HepG2 (cell line): ENCODE data around the gene RPLP1. TPM values are rescaled to one million over a fixed set of nuclear protein-coding genes. Genes with fewer than 3 reads are reported as not detected.

ENCODE experiments used
- BCL6 ChIP-seq: IDR thresholded peaks from 2 replicates; pipeline ENCODE4 v1.6.1; 2016; ENCODE audit warnings: missing genetic modification reagents, missing compliant biosample characterization
- ELF3 ChIP-seq: IDR thresholded peaks from 2 replicates; pipeline ENCODE4 v1.6.1; 2016; ENCODE audit warnings: missing genetic modification reagents, missing compliant biosample characterization
- HDAC2 ChIP-seq: sonication (generic); formaldehyde crosslinking; IDR thresholded peaks from 2 replicates; pipeline ENCODE4 v1.4.0; 2020; ENCODE audit warnings: missing genetic modification reagents
- HNRNPH1 ChIP-seq: fragments of 200-400 bp; formaldehyde crosslinking; optimal IDR thresholded peaks from 2 replicates; pipeline ENCODE3; 2017; ENCODE audit warnings: mild to moderate bottlenecking, low read depth, low read length
- PHB2 ChIP-seq: fragments of 450-650 bp; IDR thresholded peaks from 2 replicates; pipeline ENCODE4 v1.6.1; 2018; ENCODE audit not compliant: partially characterized antibody
- RAD51 ChIP-seq: fragments of 450-650 bp; IDR thresholded peaks from 2 replicates; pipeline ENCODE4 v1.6.1; 2016; ENCODE audit warnings: borderline replicate concordance
- TBX2 ChIP-seq: sonication (generic); formaldehyde crosslinking; IDR thresholded peaks from 2 replicates; pipeline ENCODE4 v1.5.0; 2020; ENCODE audit warnings: missing genetic modification reagents, mild to moderate bottlenecking, borderline replicate concordance
- ZNF138 ChIP-seq: sonication (generic); formaldehyde crosslinking; IDR thresholded peaks from 2 replicates; pipeline ENCODE4 v1.5.0; 2020; ENCODE audit warnings: mild to moderate bottlenecking, low read depth, missing genetic modification reagents
- ZNF180 ChIP-seq: sonication (generic); formaldehyde crosslinking; IDR thresholded peaks from 2 replicates; pipeline ENCODE4 v1.4.0; 2020; ENCODE audit warnings: low read depth, missing genetic modification reagents, borderline replicate concordance
- ZNF274 ChIP-seq: sonication (generic); formaldehyde crosslinking; IDR thresholded peaks from 2 replicates; pipeline ENCODE4 v1.5.1; 2020; ENCODE audit warnings: mild to moderate bottlenecking, missing genetic modification reagents
- ZNF501 ChIP-seq: sonication (generic); formaldehyde crosslinking; IDR thresholded peaks from 2 replicates; pipeline ENCODE4 v1.5.1; 2020; ENCODE audit warnings: mild to moderate bottlenecking, moderate library complexity, missing genetic modification reagents
- ZNF605 ChIP-seq: sonication (generic); formaldehyde crosslinking; IDR thresholded peaks from 2 replicates; pipeline ENCODE4 v1.8.0; 2022; ENCODE audit warnings: mild to moderate bottlenecking, missing genetic modification reagents
- ZNF775 ChIP-seq: sonication (generic); formaldehyde crosslinking; IDR thresholded peaks from 2 replicates; pipeline ENCODE4 v1.4.0; 2020; ENCODE audit warnings: missing genetic modification reagents, mild to moderate bottlenecking, moderate library complexity, borderline replicate concordance
- ZNF816 ChIP-seq: sonication (generic); formaldehyde crosslinking; IDR thresholded peaks from 2 replicates; pipeline ENCODE4 v1.8.0; 2022; ENCODE audit warnings: missing genetic modification reagents, mild to moderate bottlenecking, borderline replicate concordance
- polyA plus RNA-seq, 8 experiments: library from polyadenylated mRNA; depleted of rRNA in 3 of 8; stranded (reverse) in 7 of 8; unstranded in 1 of 8; fragments of >200 nt; fragmentation: Illumina TruSeq in 4 of 8; extraction: Trizol in 4 of 8; gene quantifications; 2 replicates each; pipeline versions ENCODE4 v1.2.1 to v1.2.3, GENCODE V29; 2011 to 2016; ENCODE audit warnings: low read depth in 4 of 8, missing spikeins in 1 of 8, mixed read lengths in 1 of 8; ENCODE audit not compliant: insufficient read depth in 1 of 8
- total RNA-seq, 5 experiments: library from RNA; depleted of rRNA; stranded (reverse); fragments of >200 nt; fragmentation: Illumina TruSeq; extraction: Trizol; gene quantifications; 2 replicates each; pipeline ENCODE4 v1.2.3, GENCODE V29; 2016; ENCODE audit warnings: low read depth in 1 of 5
- TF ChIP-seq, protein P1 (sequence below): sonication (generic); formaldehyde crosslinking; IDR thresholded peaks from 2 replicates; pipeline ENCODE4 v1.5.1; 2020; ENCODE audit warnings: missing genetic modification reagents, mild to moderate bottlenecking, borderline replicate concordance
- TF ChIP-seq, protein P2 (sequence below): sonication (generic); formaldehyde crosslinking; IDR thresholded peaks from 2 replicates; pipeline ENCODE4 v1.5.1; 2020; ENCODE audit warnings: missing genetic modification reagents, mild to moderate bottlenecking, borderline replicate concordance
- TF ChIP-seq, protein P3 (sequence below): sonication (generic); formaldehyde crosslinking; IDR thresholded peaks from 2 replicates; pipeline ENCODE4 v1.4.0; 2020; ENCODE audit warnings: missing genetic modification reagents; ENCODE audit errors: not compliant biosample characterization
- TF ChIP-seq, protein P4 (sequence below): sonication (generic); formaldehyde crosslinking; IDR thresholded peaks from 2 replicates; pipeline ENCODE4 v1.4.0; 2020; ENCODE audit warnings: missing genetic modification reagents

RPLP1 gene
- total and polyA plus RNA-seq, 2 of the 13 experiments (the other 11 are each of a cell fraction or from before 2014, with no cell fraction given) = 817 to 929 TPM

DNA sequence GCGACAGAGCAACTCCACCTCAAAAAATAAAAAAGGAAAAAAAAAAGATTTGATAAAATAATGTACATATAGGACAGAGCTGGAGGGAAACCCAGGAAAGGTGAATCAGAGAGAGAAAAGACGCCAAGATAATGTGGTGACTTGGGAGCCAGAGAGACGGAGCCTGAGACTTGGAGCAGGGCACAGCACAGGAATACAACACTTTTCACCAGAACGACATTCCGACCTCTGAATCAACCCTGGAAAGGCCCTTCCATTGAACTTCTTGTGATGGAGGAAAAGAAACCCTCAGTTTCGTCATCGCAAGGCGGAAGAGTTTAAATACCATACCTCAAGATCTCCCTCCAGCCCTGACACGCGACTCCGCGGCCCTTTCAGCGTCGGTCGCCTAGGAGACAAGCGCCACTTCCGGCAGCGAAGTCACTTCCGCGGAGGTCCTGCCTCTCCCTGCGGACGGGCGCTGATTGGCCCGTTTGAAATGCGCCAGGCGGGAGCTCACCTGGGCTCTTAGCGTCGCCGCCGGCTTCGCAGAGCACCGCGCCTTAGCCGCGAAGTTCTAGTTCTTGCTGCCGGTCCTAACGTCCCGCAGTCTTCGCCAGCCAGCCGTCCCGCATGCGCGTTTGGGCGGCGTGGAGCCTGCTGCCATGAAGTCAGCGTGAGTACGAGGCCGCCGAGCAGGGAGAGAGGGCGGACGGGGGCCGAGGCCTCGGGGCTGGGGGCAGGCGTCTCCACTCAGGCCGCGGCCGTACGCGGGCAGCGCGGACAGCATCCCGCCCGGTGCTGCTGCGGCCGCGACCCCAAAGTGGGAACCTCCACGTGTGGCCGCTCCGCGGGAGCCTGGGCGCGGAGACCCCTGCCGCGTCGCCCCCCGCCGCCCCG is 38.6 kb upstream of the RPLP1 start, which contains the start of gene KIF23 (continued):
- TF ChIP-seq HDAC2 (CRISPR knock-in tag) = peak; percentile 55; the same call in 1 of the 2 replicates
- no peak for TF ChIP-seq PHB2
- no peak for TF ChIP-seq RAD51
- TF ChIP-seq ZNF605 (CRISPR knock-in tag) = peak; percentile 56; the same call in 1 of the 2 replicates
- peak; percentile 44; the same call in 1 of the 2 replicates for TF ChIP-seq ZNF501 (CRISPR knock-in tag)
- TF ChIP-seq ZNF138 (CRISPR knock-in tag) = peak; percentile 77; the same call in 1 of the 2 replicates
- TF ChIP-seq BCL6 (CRISPR knock-in tag) = peak; percentile 24; the same call in 1 of the 2 replicates
- TF ChIP-seq, protein P1, sequence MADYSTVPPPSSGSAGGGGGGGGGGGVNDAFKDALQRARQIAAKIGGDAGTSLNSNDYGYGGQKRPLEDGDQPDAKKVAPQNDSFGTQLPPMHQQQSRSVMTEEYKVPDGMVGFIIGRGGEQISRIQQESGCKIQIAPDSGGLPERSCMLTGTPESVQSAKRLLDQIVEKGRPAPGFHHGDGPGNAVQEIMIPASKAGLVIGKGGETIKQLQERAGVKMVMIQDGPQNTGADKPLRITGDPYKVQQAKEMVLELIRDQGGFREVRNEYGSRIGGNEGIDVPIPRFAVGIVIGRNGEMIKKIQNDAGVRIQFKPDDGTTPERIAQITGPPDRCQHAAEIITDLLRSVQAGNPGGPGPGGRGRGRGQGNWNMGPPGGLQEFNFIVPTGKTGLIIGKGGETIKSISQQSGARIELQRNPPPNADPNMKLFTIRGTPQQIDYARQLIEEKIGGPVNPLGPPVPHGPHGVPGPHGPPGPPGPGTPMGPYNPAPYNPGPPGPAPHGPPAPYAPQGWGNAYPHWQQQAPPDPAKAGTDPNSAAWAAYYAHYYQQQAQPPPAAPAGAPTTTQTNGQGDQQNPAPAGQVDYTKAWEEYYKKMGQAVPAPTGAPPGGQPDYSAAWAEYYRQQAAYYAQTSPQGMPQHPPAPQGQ (CRISPR knock-in tag) = no peak
- TF ChIP-seq, protein P2, sequence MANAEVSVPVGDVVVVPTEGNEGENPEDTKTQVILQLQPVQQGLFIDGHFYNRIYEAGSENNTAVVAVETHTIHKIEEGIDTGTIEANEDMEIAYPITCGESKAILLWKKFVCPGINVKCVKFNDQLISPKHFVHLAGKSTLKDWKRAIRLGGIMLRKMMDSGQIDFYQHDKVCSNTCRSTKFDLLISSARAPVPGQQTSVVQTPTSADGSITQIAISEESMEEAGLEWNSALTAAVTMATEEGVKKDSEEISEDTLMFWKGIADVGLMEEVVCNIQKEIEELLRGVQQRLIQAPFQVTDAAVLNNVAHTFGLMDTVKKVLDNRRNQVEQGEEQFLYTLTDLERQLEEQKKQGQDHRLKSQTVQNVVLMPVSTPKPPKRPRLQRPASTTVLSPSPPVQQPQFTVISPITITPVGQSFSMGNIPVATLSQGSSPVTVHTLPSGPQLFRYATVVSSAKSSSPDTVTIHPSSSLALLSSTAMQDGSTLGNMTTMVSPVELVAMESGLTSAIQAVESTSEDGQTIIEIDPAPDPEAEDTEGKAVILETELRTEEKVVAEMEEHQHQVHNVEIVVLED (CRISPR knock-in tag) = peak; percentile 69; the same call in 1 of the 2 replicates
- TF ChIP-seq HNRNPH1 = no peak
- TF ChIP-seq, protein P3, sequence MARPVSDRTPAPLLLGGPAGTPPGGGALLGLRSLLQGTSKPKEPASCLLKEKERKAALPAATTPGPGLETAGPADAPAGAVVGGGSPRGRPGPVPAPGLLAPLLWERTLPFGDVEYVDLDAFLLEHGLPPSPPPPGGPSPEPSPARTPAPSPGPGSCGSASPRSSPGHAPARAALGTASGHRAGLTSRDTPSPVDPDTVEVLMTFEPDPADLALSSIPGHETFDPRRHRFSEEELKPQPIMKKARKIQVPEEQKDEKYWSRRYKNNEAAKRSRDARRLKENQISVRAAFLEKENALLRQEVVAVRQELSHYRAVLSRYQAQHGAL (CRISPR knock-in tag) = no peak
- TF ChIP-seq ZNF775 (CRISPR knock-in tag) = no peak
- peak; percentile 56; the same call in 1 of the 2 replicates for TF ChIP-seq TBX2
- TF ChIP-seq ZNF816 (CRISPR knock-in tag) = peak; percentile 58; the same call in 1 of the 2 replicates
- peak; percentile 62; the same call in 1 of the 2 replicates for TF ChIP-seq ZNF274 (CRISPR knock-in tag)
- TF ChIP-seq ZNF180 (CRISPR knock-in tag) = no peak
- peak; percentile 30; the same call in 1 of the 2 replicates for TF ChIP-seq ELF3 (CRISPR knock-in tag)
- TF ChIP-seq, protein P4, sequence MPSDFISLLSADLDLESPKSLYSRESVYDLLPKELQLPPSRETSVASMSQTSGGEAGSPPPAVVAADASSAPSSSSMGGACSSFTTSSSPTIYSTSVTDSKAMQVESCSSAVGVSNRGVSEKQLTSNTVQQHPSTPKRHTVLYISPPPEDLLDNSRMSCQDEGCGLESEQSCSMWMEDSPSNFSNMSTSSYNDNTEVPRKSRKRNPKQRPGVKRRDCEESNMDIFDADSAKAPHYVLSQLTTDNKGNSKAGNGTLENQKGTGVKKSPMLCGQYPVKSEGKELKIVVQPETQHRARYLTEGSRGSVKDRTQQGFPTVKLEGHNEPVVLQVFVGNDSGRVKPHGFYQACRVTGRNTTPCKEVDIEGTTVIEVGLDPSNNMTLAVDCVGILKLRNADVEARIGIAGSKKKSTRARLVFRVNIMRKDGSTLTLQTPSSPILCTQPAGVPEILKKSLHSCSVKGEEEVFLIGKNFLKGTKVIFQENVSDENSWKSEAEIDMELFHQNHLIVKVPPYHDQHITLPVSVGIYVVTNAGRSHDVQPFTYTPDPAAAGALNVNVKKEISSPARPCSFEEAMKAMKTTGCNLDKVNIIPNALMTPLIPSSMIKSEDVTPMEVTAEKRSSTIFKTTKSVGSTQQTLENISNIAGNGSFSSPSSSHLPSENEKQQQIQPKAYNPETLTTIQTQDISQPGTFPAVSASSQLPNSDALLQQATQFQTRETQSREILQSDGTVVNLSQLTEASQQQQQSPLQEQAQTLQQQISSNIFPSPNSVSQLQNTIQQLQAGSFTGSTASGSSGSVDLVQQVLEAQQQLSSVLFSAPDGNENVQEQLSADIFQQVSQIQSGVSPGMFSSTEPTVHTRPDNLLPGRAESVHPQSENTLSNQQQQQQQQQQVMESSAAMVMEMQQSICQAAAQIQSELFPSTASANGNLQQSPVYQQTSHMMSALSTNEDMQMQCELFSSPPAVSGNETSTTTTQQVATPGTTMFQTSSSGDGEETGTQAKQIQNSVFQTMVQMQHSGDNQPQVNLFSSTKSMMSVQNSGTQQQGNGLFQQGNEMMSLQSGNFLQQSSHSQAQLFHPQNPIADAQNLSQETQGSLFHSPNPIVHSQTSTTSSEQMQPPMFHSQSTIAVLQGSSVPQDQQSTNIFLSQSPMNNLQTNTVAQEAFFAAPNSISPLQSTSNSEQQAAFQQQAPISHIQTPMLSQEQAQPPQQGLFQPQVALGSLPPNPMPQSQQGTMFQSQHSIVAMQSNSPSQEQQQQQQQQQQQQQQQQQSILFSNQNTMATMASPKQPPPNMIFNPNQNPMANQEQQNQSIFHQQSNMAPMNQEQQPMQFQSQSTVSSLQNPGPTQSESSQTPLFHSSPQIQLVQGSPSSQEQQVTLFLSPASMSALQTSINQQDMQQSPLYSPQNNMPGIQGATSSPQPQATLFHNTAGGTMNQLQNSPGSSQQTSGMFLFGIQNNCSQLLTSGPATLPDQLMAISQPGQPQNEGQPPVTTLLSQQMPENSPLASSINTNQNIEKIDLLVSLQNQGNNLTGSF (CRISPR knock-in tag) = peak; percentile 45; the same call in 1 of the 2 replicates
